NCI-H460 (cell line): ENCODE data around the gene TEDC2. TPM values are rescaled to one million over a fixed set of nuclear protein-coding genes. Genes with fewer than 3 reads are reported as not detected.
"Not testable (repeated sequence)": the region's sequence is repeated elsewhere in the genome, so short reads cannot be mapped to it uniquely, and the experiment has no call there.

ENCODE experiments used
- DNase-seq: peaks from one replicate; pipeline ENCODE4 v3.0.0-alpha.2; 2016; ENCODE audit warnings: low read depth; ENCODE audit errors: extremely low read depth
- total RNA-seq: library from RNA; depleted of rRNA; stranded (reverse); fragments of >200 nt; shearing (Covaris generic); gene quantifications from 2 replicates; pipeline ENCODE4 v1.2.3, GENCODE V29; 2014

TEDC2 gene
- total RNA-seq, 1 experiment from 2014 or later: 12.5 TPM

DNA sequence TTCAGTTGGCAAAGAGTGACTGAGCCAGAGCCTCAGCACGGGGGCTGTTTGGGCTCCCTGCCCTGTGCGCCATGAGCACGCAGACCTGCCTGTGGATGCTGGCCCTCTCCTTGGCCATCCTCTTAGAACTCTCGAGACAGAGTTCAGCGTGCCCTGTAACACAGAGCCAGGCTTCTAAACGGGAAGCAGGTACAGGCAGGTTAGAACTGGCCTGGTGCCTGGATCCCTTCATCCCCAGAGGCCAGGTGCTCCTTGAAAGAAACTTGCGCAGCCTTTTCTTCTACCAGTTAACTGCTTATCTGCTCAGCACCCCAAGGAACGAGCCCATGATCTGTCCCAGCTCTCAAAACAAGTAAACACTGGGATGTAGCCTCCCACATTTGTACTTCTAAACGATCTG lies 23.8 kb upstream of the TEDC2 start:
- no peak for DNase-seq

DNA sequence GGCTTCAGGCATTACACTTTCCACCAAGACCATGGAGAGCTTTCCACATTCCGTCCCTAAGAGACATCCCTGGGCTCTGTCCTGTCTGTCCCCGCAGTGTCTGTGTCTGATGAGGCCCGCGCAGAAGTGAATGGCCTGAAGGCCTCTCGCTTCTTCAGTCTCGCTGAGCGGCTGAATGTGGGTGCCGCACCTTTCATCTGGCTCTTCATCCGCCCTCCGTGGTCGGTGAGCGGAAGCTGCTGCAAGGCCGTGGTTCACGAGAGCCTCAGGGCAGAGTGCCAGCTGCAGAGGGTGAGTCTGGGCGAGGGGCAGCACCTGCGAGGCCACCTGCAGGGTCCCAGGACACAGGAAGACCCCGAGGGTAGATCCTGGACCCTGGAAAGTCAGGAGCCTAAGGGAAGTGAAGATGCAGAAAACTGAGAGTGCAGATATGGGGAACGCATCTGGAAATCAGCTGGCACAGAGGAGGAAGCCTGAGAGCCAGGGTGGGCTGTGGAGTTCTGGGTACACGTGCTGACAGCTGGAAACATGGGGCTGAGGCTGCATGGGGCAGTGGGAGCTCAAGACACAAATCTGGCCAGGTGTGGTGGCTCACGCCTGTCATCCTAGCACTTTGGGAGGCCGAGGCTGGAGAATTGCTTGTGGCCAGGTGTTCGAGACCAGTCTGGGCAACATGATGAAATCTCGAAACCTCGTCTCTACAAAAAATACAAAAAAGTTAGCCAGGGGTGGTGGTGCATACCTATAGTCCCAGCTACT lies 22.7 kb upstream of the TEDC2 start:
- no peak for DNase-seq

DNA sequence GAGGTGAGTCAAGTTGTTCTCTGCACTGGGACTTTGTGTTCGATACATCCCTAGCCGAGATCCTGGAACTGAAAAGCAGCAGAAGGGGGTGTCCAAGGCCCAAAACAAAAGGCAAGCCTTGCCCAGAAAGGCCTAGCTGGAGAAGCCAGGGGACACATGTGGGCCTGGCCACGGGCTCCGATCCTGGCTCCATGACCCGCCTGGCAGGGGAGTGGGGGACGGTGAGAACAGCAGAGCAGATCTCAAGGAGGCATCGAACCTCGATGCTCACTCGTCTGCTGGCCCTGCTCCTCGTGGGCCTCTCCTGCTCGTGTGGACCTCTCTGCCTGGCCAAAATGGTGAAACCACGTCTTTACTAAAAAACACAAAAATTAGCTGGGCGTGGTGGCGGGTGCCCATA lies 21.8 kb upstream of the TEDC2 start:
- no peak for DNase-seq

DNA sequence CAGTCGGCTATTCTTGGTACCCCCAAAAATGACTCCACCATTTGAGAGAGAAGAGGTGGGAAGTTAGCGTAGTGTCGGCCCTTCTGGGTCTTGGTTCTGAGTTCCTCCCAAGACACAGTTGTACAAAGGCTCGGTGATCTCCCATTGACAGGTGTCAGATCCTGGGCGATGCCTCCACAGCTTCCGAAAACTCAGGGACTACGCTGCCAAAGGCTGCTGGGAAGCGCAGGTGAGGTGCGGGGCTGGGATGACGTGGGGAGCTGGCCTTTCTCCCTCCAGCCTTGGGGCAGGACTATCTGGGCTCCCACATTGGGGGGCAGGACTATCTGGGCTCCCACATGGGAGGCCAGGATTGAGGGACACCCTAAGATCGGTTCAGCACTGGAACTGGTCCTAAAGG lies 20.3 kb upstream of the TEDC2 start:
- no peak for DNase-seq

DNA sequence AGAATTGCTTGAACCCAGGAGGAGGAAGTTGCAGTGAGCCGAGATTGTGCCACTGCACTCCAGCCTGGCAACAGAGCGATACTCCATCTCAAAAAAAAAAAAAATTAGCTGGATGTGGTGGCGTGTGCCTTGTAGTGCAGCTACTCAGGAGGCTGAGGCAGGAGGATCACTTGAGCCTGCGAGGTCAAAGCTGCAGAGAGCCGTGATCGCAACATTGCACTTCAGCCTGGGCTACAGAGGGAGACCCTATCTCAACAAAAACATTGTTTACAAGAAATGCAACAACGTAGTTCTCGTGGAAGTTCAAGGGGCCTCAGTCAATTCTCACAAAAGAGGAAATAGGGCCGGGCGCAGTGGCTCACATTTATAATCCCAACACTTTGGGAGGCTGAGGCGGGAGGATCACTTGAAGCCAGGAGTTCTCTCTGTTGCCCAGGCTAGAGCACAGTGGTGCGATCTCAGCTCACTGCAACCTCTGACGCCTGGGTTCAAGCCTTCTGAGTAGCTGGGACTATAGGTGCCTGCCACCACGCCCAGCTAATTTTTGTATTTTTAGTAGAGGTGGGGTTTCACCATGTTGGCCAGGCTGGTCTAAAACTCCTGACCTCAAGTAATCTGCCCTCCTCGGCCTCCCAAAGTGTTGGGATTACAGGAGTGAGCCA lies 18.6 kb upstream of the TEDC2 start:
- DNase-seq: not testable (repeated sequence)

DNA sequence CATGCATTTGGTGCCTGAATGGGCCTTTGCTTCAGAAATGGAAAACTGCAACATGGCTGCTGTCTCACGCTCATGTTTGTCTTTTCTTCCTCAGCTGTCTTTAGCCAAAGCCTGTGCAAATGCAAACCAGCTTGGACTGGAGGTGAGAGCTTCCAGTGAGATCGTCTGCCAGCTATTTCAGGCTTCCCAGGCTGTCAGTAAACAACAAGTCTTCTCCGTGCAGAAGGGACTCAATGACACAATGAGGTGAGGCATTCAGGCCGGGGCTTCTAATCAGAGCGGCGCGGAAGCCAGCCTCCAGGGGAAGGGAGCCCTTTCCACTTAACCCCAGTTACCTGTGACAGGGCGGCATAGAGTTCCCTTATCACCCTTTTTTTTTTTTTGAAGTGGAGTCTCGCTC lies 16.4 kb upstream of the TEDC2 start:
- no peak for DNase-seq

DNA sequence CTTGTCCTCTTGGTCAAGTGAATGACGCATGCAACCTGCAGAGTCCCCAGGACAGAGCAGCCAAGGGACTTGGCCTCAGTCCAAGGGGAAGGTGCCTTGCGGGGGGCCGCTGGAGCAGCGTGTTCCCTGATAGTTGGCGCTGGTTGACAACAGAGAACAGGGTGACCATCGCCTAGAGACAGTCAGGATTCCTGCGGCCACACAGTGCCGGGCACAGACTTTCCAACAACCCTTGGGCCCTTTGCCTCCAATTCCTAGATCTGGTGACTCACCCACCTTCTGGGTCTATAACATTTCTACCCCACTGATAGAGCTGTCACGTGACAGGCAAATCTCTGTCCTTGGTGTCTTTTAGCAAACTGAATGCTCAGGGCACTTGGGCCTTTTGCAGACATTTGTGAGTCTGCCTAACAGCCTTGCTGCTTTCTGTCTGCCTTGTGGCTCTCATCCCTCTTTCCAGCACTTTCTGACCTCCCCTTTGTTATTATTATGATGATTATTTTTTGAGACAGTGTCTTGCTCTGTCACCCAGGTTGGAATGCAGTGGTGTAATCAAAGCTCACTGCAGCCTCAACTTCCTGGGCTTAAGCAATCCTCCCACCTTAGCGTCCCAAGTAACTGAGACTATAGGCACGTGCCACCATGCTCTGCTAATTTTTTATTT lies 11.9 kb upstream of the TEDC2 start:
- no peak for DNase-seq

DNA sequence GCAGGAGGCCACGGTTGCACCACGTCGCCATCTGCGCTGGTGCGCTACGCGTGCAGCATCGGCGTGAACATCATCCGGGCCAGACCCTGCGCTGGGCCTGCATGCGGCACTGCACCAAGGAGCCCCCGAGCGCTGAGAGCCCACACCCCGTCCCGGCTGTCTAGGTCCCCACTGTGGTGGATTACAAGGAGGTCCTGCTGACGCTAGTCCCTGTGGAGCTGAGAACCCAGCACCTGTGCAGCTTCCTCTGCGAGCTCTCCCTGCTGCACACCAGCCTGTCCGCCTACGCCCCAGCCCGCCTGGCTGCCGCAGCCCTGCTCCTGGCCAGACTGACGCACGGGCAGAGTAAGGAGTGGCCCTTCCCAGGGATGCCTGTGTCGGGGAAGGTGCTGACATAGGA lies 10.8 kb upstream of the TEDC2 start:
- DNase-seq: no peak

DNA sequence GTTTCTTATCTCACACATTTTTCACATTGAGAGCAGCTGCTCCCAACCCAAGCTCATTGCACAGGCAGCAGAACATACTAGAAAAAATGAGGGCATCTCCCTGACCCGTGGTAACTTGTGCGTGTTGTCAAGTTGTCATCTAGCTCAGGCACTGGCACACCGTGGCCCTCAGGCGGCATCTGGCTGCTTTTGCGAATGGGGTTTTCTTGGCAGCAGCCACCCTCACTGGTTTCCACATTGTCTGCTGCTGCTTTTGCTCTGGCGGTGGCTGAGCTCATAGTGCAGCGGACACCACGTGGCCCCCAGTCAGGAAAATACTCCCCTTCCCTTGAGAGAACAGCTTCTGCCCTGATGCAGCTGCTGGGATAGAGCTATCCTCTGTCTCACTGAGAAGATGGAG lies 9.4 kb upstream of the TEDC2 start:
- DNase-seq: no peak

DNA sequence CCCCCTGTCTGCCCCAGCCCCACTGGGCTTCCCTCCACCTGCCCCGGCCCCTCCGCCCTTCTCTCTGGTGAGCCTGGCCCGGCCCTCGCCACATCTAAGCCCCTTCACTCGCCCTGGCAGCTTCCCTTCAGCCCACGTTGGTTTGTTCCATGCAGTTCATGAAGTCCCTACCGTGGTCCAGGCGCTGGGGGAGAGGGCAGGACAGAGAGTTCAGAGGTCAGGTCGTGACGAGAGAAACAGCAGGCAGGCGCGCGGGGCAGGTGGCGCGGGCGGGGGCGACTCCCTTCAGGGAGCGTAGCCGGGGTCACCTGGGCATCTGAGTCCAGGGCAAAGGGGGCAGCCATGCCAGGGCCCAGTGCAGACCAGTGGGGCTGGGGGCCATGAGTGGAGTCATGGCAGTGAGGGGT lies 8.9 kb upstream of the TEDC2 start:
- DNase-seq: no peak

DNA sequence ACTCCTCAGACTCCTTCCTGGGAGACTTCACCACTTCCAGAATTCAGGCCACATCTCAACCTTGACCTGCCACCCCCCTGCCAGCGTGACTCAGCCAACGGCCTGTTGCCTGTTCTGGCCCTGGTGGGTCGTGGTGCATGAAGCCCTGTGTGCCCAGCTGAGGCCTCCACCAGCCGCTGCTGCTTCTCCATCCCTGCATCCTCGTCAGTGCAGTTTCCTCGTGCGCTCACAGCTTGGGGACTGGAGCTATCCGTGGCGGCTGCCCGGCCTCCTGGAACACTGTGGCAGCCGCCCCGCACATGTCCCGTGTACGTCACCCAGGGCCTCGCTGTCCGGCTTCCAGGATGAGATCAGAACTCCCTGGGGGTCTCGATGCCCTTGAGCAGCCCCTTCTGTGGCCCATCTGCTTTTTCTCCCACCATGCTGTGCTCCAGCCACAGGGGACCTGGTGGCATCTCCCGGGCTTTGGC lies 8.0 kb upstream of the TEDC2 start:
- DNase-seq: no peak

DNA sequence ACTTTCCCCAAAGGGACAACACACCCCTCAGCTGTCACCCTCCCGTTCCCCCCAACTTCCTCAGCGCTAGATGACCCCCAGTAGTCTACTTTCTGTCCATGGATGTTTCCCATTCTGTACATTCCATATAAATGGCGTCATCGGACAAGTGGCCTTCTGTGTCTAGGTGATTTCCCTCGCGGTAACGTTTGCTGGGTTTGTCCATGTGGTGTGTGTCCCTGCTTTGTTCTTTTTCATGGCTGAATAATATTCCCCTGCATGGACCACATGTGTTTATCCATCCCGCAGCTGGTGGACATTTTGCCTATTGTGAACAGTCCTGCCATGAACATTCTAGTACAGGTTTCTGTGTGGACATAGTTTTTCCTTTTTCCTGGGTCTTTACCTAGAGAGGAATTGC lies 7.3 kb upstream of the TEDC2 start:
- DNase-seq: no peak

DNA sequence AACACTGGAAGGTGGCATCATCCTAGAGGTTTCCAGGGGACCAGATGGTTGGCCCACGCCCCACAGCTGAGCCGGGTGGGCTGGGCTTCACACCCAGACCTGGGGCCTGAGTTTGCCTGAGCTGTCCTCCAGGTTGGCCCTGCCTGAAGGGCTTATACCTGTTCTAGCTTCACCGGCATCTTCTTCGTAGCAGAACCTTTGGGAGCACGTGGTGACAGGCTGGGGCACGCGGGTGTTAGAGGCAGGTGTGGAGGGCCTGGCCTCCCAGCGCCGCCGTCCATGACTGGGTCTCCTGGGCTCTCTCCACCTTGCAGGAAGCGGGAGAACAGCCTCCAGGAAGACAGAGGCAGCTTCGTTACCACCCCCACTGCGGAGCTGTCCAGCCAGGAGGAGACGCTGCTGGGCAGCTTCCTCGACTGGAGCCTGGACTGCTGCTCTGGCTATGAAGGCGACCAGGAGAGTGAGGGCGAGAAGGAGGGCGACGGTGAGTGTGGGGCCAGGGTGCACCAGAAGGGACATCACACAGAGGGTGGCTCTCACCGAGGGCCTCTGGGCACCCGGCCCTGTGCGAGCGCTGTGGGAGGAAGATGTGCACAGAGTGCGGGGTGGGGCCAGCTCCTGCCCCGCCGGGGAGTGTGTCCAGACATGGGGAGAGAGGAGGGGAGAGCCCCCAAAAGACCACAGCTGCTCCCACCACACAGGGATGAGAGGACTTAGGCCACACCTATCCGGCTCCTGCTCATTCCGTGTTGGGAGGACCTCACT lies 4.6 kb upstream of the TEDC2 start:
- no peak for DNase-seq

DNA sequence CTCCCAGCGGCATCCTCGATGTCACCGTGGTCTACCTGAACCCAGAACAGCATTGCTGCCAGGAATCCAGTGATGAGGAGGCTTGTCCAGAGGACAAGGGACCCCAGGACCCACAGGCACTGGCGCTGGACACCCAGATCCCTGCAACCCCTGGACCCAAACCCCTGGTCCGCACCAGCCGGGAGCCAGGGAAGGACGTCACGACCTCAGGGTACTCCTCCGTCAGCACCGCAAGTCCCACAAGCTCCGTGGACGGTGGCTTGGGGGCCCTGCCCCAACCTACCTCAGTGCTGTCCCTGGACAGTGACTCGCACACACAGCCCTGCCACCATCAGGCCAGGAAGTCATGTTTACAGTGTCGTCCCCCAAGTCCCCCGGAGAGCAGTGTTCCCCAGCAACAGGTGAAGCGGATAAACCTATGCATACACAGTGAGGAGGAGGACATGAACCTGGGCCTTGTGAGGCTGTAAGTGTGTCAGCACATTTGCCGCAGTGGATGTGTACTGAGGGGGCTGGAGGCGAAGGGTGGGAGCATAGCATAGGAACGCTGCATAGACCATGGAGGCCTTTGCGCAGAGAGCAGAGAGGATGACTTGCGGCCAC lies 3.3 kb upstream of the TEDC2 start:
- no peak for DNase-seq

DNA sequence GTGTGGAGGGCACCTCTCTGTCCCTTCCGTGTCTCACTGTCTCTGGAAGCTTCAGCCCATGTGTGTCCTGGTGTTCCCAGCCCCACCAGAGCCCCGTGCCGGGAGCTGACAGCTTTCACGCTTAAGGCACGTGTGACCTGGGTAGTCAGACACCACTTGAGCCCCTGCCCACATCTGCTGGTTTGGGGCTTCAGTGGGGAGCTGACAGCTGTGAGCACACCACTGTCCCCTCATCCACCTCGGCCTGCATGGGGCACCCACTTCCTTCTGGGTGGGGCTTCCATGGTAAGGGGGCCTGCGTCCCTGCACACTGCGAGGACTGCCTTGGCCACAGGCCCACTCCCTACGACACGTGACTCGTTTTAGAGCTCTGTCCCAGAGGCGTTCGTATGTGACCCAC lies 2.6 kb upstream of the TEDC2 start:
- DNase-seq: no peak

DNA sequence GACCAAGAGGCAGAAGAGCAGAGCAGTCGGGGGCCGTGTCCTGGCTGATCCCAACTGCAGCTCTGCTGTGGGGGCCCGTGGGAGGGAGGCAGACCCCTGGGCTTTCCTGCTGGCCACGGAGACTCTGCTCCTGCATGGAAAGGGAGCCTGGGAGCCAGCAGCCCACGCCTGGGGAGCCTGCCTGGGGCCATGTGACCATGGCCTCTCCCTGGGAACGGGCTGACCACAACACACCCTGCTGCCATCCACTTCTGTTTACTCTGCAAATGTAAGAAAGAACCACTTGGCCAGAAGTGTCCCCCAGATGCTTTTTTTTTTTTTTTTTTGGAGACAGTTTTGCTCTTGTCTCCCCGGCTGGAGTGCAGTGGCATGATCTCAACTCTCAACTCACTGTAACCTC lies 2.0 kb upstream of the TEDC2 start:
- no peak for DNase-seq

DNA sequence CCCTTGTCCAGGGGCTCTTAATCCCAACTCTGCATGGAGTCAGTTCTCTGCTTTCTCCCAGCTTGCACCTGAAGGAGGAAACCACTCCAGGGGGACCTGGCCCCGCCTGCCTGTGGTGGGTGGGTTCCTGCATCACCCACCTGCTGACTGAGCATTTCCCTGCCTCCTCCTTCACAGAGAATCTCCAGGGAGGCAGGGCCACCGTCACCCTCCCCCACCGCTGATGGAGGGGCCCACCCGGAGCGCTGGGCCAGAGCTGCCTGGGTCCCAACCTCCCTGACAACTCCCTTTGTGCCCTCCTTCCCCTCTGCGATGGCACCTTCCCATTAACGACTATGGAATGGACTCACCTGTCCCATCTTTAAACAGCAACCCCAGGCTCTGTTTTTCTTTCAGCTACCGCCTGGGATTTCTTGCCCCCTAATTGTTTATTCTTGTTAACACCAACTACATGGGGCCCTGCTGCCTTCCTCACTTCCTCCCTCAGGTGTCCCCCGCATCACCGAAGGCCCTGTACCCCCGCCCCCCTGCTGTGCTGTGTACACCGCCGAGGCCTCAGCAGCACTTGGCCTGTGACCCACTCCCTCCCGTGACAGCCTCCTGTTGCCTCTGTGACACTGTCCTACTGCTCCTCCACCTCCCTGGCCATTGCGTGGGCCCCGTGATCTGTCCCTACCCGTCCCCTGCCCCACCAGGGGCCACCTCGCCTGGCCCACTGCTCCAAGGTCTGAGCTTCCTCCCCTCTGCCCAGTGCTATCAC lies 842 bp upstream of the TEDC2 start:
- no peak for DNase-seq

DNA sequence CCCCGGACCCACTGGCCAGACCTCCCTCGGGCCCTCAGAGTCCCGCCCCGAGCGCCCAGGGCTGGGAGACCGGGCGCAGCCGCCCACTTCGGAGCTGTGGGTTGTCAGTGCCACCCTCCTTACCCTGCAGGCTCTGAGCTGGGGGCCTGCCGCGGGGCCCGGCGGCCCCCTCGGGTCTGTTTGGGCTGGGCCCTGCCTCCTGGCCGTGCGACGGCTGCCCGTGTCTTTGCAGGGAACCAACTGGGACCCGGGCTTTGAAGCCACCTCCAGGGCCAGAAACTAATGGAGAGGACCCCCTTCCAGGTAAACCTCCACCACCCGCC lies 443 bp downstream of the TEDC2 start:
- DNase-seq: no peak

DNA sequence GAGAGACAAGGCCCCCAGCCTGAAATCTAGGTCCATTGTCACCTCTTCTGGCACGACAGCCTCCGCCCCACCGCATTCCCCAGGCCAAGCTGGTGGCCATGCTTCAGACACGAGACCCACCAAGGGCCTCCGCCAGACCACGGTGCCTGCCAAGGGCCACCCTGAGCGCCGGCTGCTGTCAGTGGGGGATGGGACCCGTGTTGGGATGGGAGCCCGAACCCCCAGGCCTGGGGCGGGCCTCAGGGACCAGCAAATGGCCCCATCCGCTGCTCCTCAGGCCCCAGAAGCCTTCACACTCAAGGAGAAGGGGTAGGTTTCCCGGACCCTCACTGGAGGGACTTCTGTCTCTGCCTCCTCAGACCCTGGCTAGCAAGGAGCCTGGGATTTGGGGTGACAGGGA lies 1.0 kb downstream of the TEDC2 start:
- no peak for DNase-seq
